SK-N-MC (cell line): Measurements from ENCODE around the gene ZNF593OS.

Experiments used
- DNase-seq: peaks from one replicate; pipeline ENCODE4 v3.0.0-alpha.2; 2011; ENCODE audit warnings: low read depth, low spot score
- H3K27ac ChIP-seq: fragments of 200-600 bp; sonication (generic); 2 replicates; pipeline ENCODE4 v1.5.1; 2016; ENCODE audit warnings: mixed run types
- H3K36me3 ChIP-seq: fragments of 200-600 bp; sonication (generic); 2 replicates; pipeline ENCODE4 v1.6.1; 2017; ENCODE audit warnings: antibody characterized with exemption, low read length, mixed read lengths; ENCODE audit not compliant: insufficient read depth
- H3K4me3 ChIP-seq: fragments of 200-600 bp; sonication (generic); 2 replicates; pipeline ENCODE4 v1.5.1; 2016
- H3K9ac ChIP-seq: fragments of 200-600 bp; sonication (generic); 2 replicates; pipeline ENCODE4 v1.8.0; 2017; ENCODE audit warnings: mixed run types, mixed read lengths; ENCODE audit not compliant: insufficient read length
- H3K9me3 ChIP-seq: fragments of 200-600 bp; sonication (generic); 2 replicates; pipeline ENCODE4 v1.6.1; 2017; ENCODE audit warnings: low read depth, mild to moderate bottlenecking, antibody characterized with exemption, low read length, moderate library complexity, mixed read lengths
- EZH2 ChIP-seq: fragments of 200-600 bp; sonication (generic); IDR thresholded peaks from one replicate; pipeline ENCODE4 v1.6.1; 2017; ENCODE audit warnings: antibody characterized with exemption
- FOXP2 ChIP-seq: optimal IDR thresholded peaks from 2 replicates; pipeline ENCODE3; 2011; ENCODE audit warnings: mild to moderate bottlenecking, moderate library complexity; ENCODE audit not compliant: insufficient read depth; ENCODE audit errors: extremely low read length, control extremely low read depth
- POLR2AphosphoS5 ChIP-seq: IDR thresholded peaks from 2 replicates; pipeline ENCODE4 v1.6.1; 2012; ENCODE audit warnings: mild to moderate bottlenecking, low read depth, low read length, borderline replicate concordance

The ZNF593OS gene

GRCh38 chr1:26203642-26204318 is 32.1 kb upstream of the ZNF593OS start:
- TF ChIP-seq FOXP2 (no peak), POLR2AphosphoS5 (no peak), EZH2 (no peak)
- DNase-seq: no peak
- Histone ChIP-seq H3K9ac (no peak overlapping the region), H3K36me3 (no peaks in the 10 kb centered on the region), H3K27ac (no peak overlapping the region), H3K9me3 (no peaks in the 10 kb centered on the region), H3K4me3 (no peak overlapping the region)

- no peak for DNase-seq
- no peak overlapping the region for H3K4me3 ChIP-seq
Measured at GRCh38 chr1:26200413-26200812, 28.8 kb upstream of the ZNF593OS start.

GRCh38 chr1:26197813-26198212 is 26.2 kb upstream of the ZNF593OS start:
- TF ChIP-seq FOXP2 (no peak), EZH2 (no peak), POLR2AphosphoS5 (no peak)
- Histone ChIP-seq H3K9ac (no peak overlapping the region), H3K9me3 (no peaks in the 10 kb centered on the region), H3K4me3 (no peak overlapping the region), H3K36me3 (no peaks in the 10 kb centered on the region), H3K27ac (no peak overlapping the region)
- no peak for DNase-seq

More at GRCh38 chr1:26200413-26200812, 28.8 kb upstream of the ZNF593OS start:
- H3K9ac ChIP-seq: no peak overlapping the region
- H3K36me3 ChIP-seq: no peaks in the 10 kb centered on the region
- H3K9me3 ChIP-seq: no peaks in the 10 kb centered on the region
- H3K27ac ChIP-seq: no peak overlapping the region
- TF ChIP-seq FOXP2 (no peak), EZH2 (no peak), POLR2AphosphoS5 (no peak)

- no peaks in the 10 kb centered on the region for H3K36me3 ChIP-seq
- no peaks in the 10 kb centered on the region for H3K9me3 ChIP-seq
- H3K9ac ChIP-seq: no peak overlapping the region
- no peak overlapping the region for H3K4me3 ChIP-seq
- no peak overlapping the region for H3K27ac ChIP-seq
- DNase-seq: no peak
- TF ChIP-seq FOXP2: no peak
Measured at GRCh38 chr1:26197301-26197700, 25.7 kb upstream of the ZNF593OS start.

DNA sequence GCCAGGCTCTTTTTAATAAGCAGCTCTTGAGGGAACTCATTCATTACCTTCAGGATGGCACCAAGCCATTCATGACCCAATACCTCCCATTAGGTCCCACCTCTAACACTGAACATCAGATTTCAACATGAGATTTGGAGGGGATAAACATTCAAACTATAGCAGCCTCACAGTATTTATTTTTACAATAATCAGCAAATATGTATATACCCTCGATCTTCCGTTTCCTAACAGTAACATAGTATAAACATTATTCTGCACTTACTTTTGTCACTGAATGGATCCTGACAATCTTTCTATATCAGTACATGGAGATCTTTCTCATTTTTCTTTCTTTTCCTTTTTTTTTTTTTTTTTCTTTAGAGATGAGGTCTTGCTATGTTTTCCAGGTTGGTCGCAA is 24.2 kb upstream of the ZNF593OS start:
- Histone ChIP-seq H3K4me3 (no peak overlapping the region), H3K9me3 (no peaks in the 10 kb centered on the region), H3K27ac (no peak overlapping the region), H3K36me3 (no peaks in the 10 kb centered on the region), H3K9ac (no peak overlapping the region)
- DNase-seq: no peak
- TF ChIP-seq EZH2: no peak

GRCh38 chr1:26191739-26192138 is 20.1 kb upstream of the ZNF593OS start:
- Histone ChIP-seq H3K36me3 (no peaks in the 10 kb centered on the region), H3K9ac (no peak overlapping the region), H3K4me3 (no peak overlapping the region), H3K9me3 (no peaks in the 10 kb centered on the region), H3K27ac (no peak overlapping the region)
- TF ChIP-seq POLR2AphosphoS5 (no peak), FOXP2 (no peak), EZH2 (no peak)
- no peak for DNase-seq

DNA sequence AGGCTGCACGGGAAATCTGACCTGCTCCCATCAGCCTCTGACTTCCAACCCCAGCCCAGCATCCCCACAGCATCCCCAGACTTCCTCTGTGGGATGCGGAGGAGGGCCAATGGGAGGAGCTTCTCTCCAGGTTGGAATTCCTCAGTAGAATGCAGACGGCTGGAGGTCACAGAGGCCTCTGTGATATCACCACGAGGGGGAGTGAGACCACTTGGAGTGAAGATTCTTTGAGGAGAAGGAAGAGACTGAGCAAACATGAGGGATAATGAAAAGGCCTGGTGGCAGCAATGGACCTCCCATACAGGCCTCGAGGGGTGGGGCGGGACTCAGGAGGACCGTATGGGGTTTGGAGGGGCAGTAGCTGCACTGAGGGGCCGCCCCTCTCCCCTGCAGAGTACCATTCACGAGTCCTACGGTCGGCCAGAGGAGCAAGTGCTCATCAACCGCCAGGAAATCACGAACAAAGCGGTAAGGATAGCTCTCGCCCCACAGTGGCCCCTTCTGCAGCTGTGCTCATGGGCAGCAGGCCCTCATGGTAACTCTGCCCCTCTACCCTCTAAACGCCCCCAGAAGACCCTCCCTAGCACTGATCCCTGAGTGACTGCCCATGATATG is 18.8 kb upstream of the ZNF593OS start, which contains the start of gene CATSPER4:
TSS of gene CATSPER4 (plus strand) at position 230 of the 615 bp plus-strand sequence. CDS start at position 256, 26 bp downstream.
- Histone ChIP-seq H3K36me3 (no peaks in the 10 kb centered on the region), H3K27ac (no peak within 1 kb of the TSS), H3K4me3 (no peak within 1 kb of the TSS), H3K9me3 (no peaks in the 10 kb centered on the region), H3K9ac (no peak within 1 kb of the TSS)
- no peak for DNase-seq
- TF ChIP-seq POLR2AphosphoS5 (no peak), FOXP2 (no peak), EZH2 (no peak)

DNA sequence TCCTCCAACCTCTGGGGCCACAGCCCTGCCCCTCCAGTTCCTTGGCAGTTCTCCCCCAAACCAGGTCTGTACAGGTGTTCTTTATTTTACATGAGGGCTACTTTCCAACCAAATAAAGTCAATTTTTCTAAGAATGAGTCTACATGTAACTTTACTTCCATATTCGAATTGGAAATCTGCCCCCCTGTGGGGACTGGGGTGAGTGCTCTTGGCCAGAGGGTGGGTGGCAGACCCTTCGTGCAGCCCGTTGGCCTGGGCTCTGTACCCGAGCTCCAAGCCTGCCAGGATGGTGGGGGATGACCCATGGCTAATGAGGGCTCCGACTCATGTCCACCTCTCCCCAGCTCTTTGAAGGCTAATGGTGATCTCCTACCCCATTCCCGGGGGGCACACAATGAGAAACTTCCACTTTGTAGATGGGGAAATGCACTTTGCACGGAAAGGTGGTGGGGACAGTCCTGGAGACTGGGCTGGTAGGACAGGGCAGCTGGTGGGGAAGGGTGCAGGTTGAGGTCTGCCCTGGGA is 18.2 kb upstream of the ZNF593OS start:
- no peaks in the 10 kb centered on the region for H3K36me3 ChIP-seq
- TF ChIP-seq FOXP2 (no peak), EZH2 (no peak), POLR2AphosphoS5 (no peak)
- H3K9me3 ChIP-seq: no peaks in the 10 kb centered on the region
- H3K27ac ChIP-seq: no peak overlapping the region
- no peak overlapping the region for H3K9ac ChIP-seq
- DNase-seq: no peak
- no peak overlapping the region for H3K4me3 ChIP-seq
